ENCODE results near the gene GPR3. TPM values are rescaled to one million over a fixed set of nuclear protein-coding genes. Genes with fewer than 3 reads are reported as not detected.

The GPR3 gene
- total and polyA plus RNA-seq, 2 of the 13 experiments (the other 11 are each of a cell fraction or from before 2014, with no cell fraction given): 1.00 to 2.6 TPM

DNA sequence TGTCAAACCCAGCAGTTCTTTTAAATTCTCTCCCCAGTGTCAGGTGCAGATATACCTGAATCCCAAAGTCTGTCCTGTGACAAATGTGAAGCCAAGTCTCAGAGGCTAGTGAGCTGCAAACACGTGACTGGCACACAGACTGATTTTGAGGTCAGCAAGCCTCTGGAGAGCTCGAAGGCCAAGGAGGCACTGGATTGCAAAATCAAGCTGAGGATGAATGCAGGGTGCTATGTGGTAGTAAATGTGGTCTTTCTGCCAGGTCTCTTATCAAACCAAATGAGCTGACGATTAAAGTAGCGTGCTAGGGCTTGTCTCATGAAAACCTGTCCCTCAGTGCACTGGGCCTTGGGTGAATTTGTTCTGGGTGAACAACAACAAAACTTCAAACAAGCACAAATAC lies 20.6 kb downstream of the GPR3 start (continued):
- TF ChIP-seq, protein P1, sequence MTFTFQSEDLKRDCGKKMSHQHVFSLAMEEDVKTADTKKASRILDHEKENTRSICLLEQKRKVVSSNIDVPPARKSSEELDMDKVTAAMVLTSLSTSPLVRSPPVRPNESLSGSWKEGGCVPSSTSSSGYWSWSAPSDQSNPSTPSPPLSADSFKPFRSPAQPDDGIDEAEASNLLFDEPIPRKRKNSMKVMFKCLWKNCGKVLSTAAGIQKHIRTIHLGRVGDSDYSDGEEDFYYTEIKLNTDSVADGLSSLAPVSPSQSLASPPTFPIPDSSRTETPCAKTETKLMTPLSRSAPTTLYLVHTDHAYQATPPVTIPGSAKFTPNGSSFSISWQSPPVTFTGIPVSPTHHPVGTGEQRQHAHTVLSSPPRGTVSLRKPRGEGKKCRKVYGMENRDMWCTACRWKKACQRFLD (CRISPR knock-in tag; IDR thresholded peaks at IDR 0.05; ENCODE audit: borderline replicate concordance): no peak
- TF ChIP-seq, protein P2, sequence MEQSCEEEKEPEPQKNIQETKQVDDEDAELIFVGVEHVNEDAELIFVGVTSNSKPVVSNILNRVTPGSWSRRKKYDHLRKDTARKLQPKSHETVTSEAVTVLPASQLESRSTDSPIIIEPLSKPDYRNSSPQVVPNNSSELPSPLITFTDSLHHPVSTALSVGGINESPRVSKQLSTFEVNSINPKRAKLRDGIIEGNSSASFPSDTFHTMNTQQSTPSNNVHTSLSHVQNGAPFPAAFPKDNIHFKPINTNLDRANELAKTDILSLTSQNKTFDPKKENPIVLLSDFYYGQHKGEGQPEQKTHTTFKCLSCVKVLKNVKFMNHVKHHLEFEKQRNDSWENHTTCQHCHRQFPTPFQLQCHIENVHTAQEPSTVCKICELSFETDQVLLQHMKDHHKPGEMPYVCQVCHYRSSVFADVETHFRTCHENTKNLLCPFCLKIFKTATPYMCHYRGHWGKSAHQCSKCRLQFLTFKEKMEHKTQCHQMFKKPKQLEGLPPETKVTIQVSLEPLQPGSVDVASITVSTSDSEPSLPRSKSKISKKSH (CRISPR knock-in tag; IDR thresholded peaks at IDR 0.05; ENCODE audit: borderline replicate concordance): no peak
- TF ChIP-seq ETV5 (CRISPR knock-in tag; IDR thresholded peaks at IDR 0.05; ENCODE audit: borderline replicate concordance) (no peak), CBFB (CRISPR knock-in tag; IDR thresholded peaks at IDR 0.05) (no peak), PHF5A (CRISPR knock-in tag; IDR thresholded peaks at IDR 0.05; ENCODE audit: low read depth, unreplicated experiment) (no peak), SMARCE1 (IDR thresholded peaks at IDR 0.05; ENCODE audit: borderline replicate concordance) (no peak), RCOR2 (CRISPR knock-in tag; IDR thresholded peaks at IDR 0.05) (no peak)

DNA sequence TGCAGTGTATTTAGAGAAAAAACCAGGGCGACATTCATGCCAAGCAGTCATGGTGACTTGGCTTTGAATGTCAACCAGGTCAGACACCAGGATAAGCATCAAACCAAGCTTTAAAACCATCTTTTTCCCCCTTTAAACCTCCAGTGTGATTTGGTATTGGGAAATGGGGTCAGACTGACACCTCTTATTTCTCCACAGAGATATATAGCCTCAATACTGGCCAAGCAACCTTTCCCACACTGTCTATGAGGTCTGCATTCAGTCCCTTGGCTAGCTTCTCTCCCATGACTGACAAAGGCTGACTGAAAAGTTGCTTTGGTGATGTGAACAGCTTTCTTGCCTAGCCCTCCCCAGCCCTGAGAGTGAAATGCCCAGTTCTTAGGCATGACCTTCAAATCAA lies 21.7 kb downstream of the GPR3 start:
- CTCF ChIA-PET (ENCODE audit: low intra/inter-chr PET ratio, low total read pairs): no interaction called here
- Histone ChIP-seq H3K27me3 (ENCODE audit: control insufficient read depth in 1 of 2, insufficient read depth in 2 of 2, low read length in 2 of 2) (no peaks in the 10 kb centered on the region), H3K79me2 (ENCODE audit: insufficient read depth, low read length) (no peaks in the 10 kb centered on the region), H3K4me2 (ENCODE audit: low read depth, low read length) (no peak overlapping the region), H4K20me1 (ENCODE audit: insufficient read depth, low read length) (no peaks in the 10 kb centered on the region), H3K4me3 (replicated peaks in 1 of 3; ENCODE audit: insufficient read depth in 1 of 3, low read depth in 2 of 3, low read length in 3 of 3) (no peak overlapping the region), H3K9ac (ENCODE audit: insufficient read depth, low read depth, low read length) (no peak overlapping the region), H3K9me3 (ENCODE audit: low read length) (no peaks in the 10 kb centered on the region), H3K27ac (ENCODE audit: extremely low read length, insufficient read depth, low read length) (no peak overlapping the region), H2AFZ (ENCODE audit: low read length) (no peak overlapping the region), H3K36me3 (replicated peaks in 1 of 2; ENCODE audit: control insufficient read depth in 1 of 2, insufficient read depth in 2 of 2, low read length in 2 of 2) (peaks cover 34 to 90% of the 10 kb centered on the region in 2 experiments), H3K4me1 (ENCODE audit: insufficient read depth, low read length) (no peaks in the 10 kb centered on the region)
- no peak for ATAC-seq
- POLR2A ChIA-PET: no interaction called here
- in situ Hi-C loops (cut with HindIII; ENCODE audit: extremely low pct_ligation_motif_present, low pct_unique_long_range_greater_than_20kb) (no loop called here), intact Hi-C loops (cut with micrococcal nuclease; ENCODE audit: unreplicated experiment) (no loop called here)
- no peak for DNase-seq (ENCODE audit: low spot score)
- 100% methylated on average over 1 of the region's 1 CpG for WGBS (ENCODE audit: low lambda C conversion rate)
- no peak for FAIRE-seq
- no TSS peak for BruUV-seq (replicated peaks)
- TF ChIP-seq HDAC2 (CRISPR knock-in tag; IDR thresholded peaks at IDR 0.05) (no peak), ZNF264 (CRISPR knock-in tag; IDR thresholded peaks at IDR 0.05) (no peak), ZNF562 (CRISPR knock-in tag; IDR thresholded peaks at IDR 0.05; ENCODE audit: borderline replicate concordance) (no peak), HOXA7 (CRISPR knock-in tag; IDR thresholded peaks at IDR 0.05) (no peak), ZSCAN31 (CRISPR knock-in tag; IDR thresholded peaks at IDR 0.05; ENCODE audit: low read depth) (no peak)
- TF ChIP-seq, protein P3, sequence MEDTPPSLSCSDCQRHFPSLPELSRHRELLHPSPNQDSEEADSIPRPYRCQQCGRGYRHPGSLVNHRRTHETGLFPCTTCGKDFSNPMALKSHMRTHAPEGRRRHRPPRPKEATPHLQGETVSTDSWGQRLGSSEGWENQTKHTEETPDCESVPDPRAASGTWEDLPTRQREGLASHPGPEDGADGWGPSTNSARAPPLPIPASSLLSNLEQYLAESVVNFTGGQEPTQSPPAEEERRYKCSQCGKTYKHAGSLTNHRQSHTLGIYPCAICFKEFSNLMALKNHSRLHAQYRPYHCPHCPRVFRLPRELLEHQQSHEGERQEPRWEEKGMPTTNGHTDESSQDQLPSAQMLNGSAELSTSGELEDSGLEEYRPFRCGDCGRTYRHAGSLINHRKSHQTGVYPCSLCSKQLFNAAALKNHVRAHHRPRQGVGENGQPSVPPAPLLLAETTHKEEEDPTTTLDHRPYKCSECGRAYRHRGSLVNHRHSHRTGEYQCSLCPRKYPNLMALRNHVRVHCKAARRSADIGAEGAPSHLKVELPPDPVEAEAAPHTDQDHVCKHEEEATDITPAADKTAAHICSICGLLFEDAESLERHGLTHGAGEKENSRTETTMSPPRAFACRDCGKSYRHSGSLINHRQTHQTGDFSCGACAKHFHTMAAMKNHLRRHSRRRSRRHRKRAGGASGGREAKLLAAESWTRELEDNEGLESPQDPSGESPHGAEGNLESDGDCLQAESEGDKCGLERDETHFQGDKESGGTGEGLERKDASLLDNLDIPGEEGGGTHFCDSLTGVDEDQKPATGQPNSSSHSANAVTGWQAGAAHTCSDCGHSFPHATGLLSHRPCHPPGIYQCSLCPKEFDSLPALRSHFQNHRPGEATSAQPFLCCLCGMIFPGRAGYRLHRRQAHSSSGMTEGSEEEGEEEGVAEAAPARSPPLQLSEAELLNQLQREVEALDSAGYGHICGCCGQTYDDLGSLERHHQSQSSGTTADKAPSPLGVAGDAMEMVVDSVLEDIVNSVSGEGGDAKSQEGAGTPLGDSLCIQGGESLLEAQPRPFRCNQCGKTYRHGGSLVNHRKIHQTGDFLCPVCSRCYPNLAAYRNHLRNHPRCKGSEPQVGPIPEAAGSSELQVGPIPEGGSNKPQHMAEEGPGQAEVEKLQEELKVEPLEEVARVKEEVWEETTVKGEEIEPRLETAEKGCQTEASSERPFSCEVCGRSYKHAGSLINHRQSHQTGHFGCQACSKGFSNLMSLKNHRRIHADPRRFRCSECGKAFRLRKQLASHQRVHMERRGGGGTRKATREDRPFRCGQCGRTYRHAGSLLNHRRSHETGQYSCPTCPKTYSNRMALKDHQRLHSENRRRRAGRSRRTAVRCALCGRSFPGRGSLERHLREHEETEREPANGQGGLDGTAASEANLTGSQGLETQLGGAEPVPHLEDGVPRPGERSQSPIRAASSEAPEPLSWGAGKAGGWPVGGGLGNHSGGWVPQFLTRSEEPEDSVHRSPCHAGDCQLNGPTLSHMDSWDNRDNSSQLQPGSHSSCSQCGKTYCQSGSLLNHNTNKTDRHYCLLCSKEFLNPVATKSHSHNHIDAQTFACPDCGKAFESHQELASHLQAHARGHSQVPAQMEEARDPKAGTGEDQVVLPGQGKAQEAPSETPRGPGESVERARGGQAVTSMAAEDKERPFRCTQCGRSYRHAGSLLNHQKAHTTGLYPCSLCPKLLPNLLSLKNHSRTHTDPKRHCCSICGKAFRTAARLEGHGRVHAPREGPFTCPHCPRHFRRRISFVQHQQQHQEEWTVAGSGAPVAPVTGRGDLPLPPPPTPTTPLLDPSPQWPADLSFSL (CRISPR knock-in tag; IDR thresholded peaks at IDR 0.05): no peak
- TF ChIP-seq, protein P4, sequence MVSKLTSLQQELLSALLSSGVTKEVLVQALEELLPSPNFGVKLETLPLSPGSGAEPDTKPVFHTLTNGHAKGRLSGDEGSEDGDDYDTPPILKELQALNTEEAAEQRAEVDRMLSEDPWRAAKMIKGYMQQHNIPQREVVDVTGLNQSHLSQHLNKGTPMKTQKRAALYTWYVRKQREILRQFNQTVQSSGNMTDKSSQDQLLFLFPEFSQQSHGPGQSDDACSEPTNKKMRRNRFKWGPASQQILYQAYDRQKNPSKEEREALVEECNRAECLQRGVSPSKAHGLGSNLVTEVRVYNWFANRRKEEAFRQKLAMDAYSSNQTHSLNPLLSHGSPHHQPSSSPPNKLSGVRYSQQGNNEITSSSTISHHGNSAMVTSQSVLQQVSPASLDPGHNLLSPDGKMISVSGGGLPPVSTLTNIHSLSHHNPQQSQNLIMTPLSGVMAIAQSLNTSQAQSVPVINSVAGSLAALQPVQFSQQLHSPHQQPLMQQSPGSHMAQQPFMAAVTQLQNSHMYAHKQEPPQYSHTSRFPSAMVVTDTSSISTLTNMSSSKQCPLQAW (CRISPR knock-in tag; IDR thresholded peaks at IDR 0.05): no peak
